ENCODE measurements around the gene EN1.

The EN1 gene

DNA sequence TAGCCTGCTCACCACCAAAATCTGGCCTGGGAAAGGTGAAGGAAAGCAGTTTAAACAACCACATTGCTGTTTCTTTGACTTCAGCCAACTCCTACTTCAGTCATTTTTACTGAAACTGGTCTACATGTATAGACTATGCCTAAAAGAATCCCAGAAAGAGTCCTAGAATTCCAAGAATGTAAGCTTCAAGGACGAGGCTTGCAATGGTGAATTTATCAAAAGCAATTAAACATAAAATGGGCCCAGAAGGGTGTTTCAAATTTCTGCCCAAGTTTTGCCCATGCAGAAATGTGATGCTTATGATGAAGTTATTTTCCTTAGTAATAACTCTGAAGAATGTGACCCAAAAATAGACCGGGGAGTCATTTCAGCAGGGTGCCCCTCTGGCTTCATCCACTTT lies 16.6 kb downstream of the EN1 start:
- TF ChIP-seq, protein P1, sequence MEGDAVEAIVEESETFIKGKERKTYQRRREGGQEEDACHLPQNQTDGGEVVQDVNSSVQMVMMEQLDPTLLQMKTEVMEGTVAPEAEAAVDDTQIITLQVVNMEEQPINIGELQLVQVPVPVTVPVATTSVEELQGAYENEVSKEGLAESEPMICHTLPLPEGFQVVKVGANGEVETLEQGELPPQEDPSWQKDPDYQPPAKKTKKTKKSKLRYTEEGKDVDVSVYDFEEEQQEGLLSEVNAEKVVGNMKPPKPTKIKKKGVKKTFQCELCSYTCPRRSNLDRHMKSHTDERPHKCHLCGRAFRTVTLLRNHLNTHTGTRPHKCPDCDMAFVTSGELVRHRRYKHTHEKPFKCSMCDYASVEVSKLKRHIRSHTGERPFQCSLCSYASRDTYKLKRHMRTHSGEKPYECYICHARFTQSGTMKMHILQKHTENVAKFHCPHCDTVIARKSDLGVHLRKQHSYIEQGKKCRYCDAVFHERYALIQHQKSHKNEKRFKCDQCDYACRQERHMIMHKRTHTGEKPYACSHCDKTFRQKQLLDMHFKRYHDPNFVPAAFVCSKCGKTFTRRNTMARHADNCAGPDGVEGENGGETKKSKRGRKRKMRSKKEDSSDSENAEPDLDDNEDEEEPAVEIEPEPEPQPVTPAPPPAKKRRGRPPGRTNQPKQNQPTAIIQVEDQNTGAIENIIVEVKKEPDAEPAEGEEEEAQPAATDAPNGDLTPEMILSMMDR (IDR thresholded peaks at IDR 0.05; ENCODE audit: low read length, missing control alignments) = no peak
- no peak for DNase-seq (ENCODE audit: low read depth)
- no peak overlapping the region for H3K4me3 ChIP-seq (replicated peaks; ENCODE audit: low read depth, low read length)

DNA sequence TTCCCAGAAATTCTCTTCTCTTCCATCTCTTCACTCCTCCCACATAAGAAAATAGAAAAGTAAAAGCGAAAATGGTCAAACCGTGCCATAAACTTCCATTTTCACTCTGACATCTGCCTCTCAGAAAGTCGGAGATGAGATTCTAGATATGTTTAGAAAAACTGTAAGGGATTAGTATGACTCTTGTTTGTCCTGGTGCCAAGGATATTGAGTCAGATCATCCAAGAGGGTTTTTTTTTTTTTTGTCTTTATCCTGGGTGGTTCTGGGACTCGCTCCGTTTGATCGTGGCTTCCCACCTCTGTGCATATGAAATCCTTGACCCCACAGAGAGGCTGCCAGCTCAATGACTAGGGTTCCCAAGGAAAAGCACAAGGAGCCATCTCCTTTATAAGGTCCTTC lies 17.3 kb downstream of the EN1 start:
- DNase-seq (ENCODE audit: low read depth) = no peak

GRCh38 chr2:118826093-118826492 lies 21.4 kb downstream of the EN1 start:
- TF ChIP-seq, protein P1 (IDR thresholded peaks at IDR 0.05; ENCODE audit: low read length, missing control alignments) = no peak
- DNase-seq (ENCODE audit: low read depth) = no peak
- no peak overlapping the region for H3K4me3 ChIP-seq (replicated peaks; ENCODE audit: low read depth, low read length)

More for the DNA sequence above, 17.3 kb downstream of the EN1 start:
- TF ChIP-seq, protein P1 (IDR thresholded peaks at IDR 0.05; ENCODE audit: low read length, missing control alignments) = no peak
- H3K4me3 ChIP-seq (replicated peaks; ENCODE audit: low read depth, low read length) = no peak overlapping the region

- TF ChIP-seq, protein P1 (IDR thresholded peaks at IDR 0.05; ENCODE audit: low read length, missing control alignments) = no peak
- DNase-seq (ENCODE audit: low read depth) = no peak
- no peak overlapping the region for H3K4me3 ChIP-seq (replicated peaks; ENCODE audit: low read depth, low read length)
Observed at GRCh38 chr2:118823633-118824032, 23.8 kb downstream of the EN1 start.

- H3K4me3 ChIP-seq (replicated peaks; ENCODE audit: low read depth, low read length) = no peak overlapping the region
- DNase-seq (ENCODE audit: low read depth) = no peak
- TF ChIP-seq, protein P1 (IDR thresholded peaks at IDR 0.05; ENCODE audit: low read length, missing control alignments) = no peak
Observed at GRCh38 chr2:118822572-118822971, 24.9 kb downstream of the EN1 start.

DNA sequence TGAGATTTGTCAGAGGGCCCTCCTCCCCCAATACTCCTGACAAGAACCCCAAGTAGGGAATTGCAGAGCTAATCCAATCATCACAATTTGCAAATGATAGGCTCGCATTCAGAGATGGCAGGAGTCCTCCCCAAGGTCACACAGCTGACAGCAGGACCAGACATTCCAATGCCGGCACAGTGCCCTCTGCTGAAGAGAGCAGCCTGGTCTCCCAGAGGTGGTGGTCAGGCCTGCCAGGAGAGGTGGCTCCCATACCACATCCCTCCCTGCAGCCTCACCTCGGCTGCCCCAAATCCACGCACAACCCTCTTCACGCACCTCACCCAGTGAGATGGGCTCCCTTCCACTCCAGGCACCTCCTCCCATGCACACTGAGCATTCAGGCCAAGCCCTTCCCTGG lies 25.4 kb downstream of the EN1 start:
- H3K4me3 ChIP-seq (replicated peaks; ENCODE audit: low read depth, low read length) = no peak overlapping the region
- DNase-seq (ENCODE audit: low read depth) = no peak
- TF ChIP-seq, protein P1 (IDR thresholded peaks at IDR 0.05; ENCODE audit: low read length, missing control alignments) = no peak

DNA sequence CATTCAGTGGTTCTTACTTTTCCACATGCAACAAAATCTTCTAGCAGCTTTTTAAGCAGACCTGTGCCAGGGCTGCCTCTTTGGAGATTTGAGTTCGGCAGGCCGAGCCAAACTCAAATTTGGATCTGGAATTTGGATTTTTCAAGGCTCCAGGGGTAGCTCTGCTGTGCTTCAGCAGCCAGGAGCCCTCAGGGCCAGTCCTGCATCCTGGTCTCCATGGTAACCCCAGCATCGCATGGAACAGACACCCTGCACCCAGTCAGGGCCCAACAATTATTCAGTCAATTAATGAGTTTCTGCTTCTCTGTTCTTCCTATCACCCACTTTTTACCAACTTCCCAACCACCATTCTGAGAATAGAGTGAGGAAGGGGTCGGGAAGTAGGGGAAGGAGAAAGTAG lies 30.0 kb downstream of the EN1 start:
- TF ChIP-seq, protein P1 (IDR thresholded peaks at IDR 0.05; ENCODE audit: low read length, missing control alignments) = no peak
- no peak for DNase-seq (ENCODE audit: low read depth)
- no peak overlapping the region for H3K4me3 ChIP-seq (replicated peaks; ENCODE audit: low read depth, low read length)
